Mucosa of rectum (tissue), 2 donors: ENCODE measurements around the gene TSGA10.

ENCODE experiments used
- H3K27ac ChIP-seq, 2 donors: one replicate each; pipeline ENCODE4 v1.7.0; 2013; ENCODE audit warnings: inconsistent platforms in 2 of 2, low read depth in 2 of 2, low read length in 2 of 2
- H3K27me3 ChIP-seq, 2 donors: one replicate each; pipeline ENCODE4 v1.7.0; 2013; ENCODE audit warnings: low read length in 2 of 2; ENCODE audit not compliant: control insufficient read depth in 2 of 2, insufficient read depth in 2 of 2
- H3K36me3 ChIP-seq, 2 donors: one replicate each; pipeline ENCODE4 v1.7.0; 2013; ENCODE audit warnings: low read length in 2 of 2; ENCODE audit not compliant: control insufficient read depth in 2 of 2, insufficient read depth in 2 of 2
- H3K4me1 ChIP-seq, 2 donors: one replicate each; pipeline ENCODE4 v1.7.0; 2013; ENCODE audit warnings: low read length in 2 of 2, mild to moderate bottlenecking in 1 of 2; ENCODE audit not compliant: control insufficient read depth in 2 of 2, insufficient read depth in 2 of 2
- H3K4me3 ChIP-seq, 2 donors: one replicate each; pipeline ENCODE4 v1.7.0; 2013; ENCODE audit warnings: low read length in 2 of 2
- H3K9ac ChIP-seq, 2 donors: one replicate each; pipeline ENCODE4 v1.7.0; 2013; ENCODE audit warnings: low read length in 2 of 2, low read depth in 1 of 2, mild to moderate bottlenecking in 1 of 2
- H3K9me3 ChIP-seq, 2 donors: one replicate each; pipeline ENCODE4 v1.7.0; 2013; ENCODE audit warnings: low read length in 2 of 2; ENCODE audit not compliant: control insufficient read depth in 2 of 2
- donor health status: healthy.
- donor health status: Normal muscosa, but diverticular disease.

Gene TSGA10

DNA sequence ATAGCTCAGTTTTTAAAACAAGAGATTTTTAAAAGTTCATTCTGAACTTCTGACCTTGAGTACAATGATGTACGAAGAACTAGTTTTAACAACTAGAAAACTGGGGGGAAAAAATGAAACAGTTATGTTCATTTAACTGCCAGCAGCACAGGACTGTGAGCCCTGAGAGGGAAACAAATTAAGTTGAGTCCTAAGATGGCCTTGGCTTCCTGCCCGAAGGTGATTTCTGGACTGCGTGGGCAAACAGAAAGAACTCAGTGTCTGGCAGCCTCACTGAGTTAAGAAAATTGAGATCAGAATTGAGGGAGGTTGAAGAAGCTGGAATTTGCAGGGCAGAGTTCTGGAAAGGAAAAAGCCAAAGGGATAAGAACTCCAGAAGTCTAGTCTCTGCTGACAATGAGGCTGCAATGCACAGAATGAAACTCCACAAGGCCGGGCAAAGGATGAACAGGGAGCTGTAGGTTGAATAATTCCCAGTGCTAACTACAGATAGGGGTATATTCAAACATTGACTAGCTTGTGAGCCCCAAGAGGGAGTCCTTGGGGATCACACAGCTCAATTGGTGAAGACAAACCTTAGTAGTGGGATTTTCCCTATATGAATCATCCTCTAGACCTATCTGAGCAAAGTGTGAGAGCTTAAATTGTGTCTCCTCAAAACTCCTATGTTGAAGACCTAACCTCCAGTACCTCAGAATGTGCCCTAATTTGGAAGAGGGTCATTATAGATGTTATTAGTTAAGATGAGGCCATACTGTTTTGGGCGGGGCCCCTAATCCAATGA lies 205.6 kb downstream of the TSGA10 start:
- Histone ChIP-seq H3K27ac (no peak overlapping the region), H3K9ac (no peak overlapping the region), H3K4me3 (no peak overlapping the region), H3K4me1 (no peaks in the 10 kb centered on the region), H3K9me3 (no peaks in the 10 kb centered on the region), H3K27me3 (no peaks in the 10 kb centered on the region), H3K36me3 (no peaks in the 10 kb centered on the region)

DNA sequence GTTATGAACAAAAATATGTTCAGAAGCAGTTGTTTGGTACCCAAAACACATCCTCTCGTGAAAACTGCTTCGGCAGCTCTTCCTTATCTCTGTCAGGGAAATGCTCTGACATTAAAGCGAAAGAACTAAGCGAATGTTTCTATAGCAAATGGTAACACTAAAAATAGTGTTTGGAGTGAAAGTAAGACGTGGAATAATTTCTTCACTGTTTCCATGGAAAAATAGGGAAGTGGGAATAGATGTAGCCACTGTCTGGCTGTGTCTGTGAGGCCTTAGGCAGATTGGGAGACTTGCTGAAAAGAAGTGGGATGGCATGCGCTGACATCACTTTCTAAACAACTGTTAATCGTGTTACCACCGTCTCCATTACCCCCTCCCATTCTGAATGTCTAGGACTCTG lies 207.2 kb downstream of the TSGA10 start:
- Histone ChIP-seq H3K9me3 (no peaks in the 10 kb centered on the region), H3K36me3 (no peaks in the 10 kb centered on the region), H3K9ac (no peak overlapping the region), H3K4me1 (no peaks in the 10 kb centered on the region), H3K4me3 (no peak overlapping the region), H3K27me3 (no peaks in the 10 kb centered on the region), H3K27ac (no peak overlapping the region)
